ENCODE data around the gene LRG1. TPM values are rescaled to one million over a fixed set of nuclear protein-coding genes. Genes with fewer than 3 reads are reported as not detected.

Gene LRG1
- total and polyA plus RNA-seq, 9 of the 15 experiments (the other 6 are each of a cell fraction or from before 2014, with no cell fraction given): 1.5 to 11.9 (median 8.7) TPM

GRCh38 chr19:4497770-4498389 is 42.0 kb downstream of the LRG1 start:
- Histone ChIP-seq H3K4me1 (replicated peaks in 1 of 2; ENCODE audit: control insufficient read depth in 2 of 2, insufficient read depth in 2 of 2, low read length in 2 of 2) (peaks cover 0 to 29% of the 10 kb centered on the region in 2 experiments; a peak in 1 of 5 replicates), H3K9me1 (ENCODE audit: control insufficient read depth, insufficient read depth, low read length) (no peaks in the 10 kb centered on the region), H3K4me2 (ENCODE audit: insufficient read depth, low read length) (no peak overlapping the region), H3K9me3 (replicated peaks; ENCODE audit: control insufficient read depth, insufficient read depth, low read depth, low read length) (no peaks in the 10 kb centered on the region), H3K27me3 (ENCODE audit: control insufficient read depth in 2 of 2, insufficient read depth in 2 of 2, low read length in 2 of 2) (no peaks in the 10 kb centered on the region), H2AFZ (ENCODE audit: low read depth, low read length) (no peak overlapping the region), H3K79me2 (ENCODE audit: control insufficient read depth, insufficient read depth, low read length) (no peaks in the 10 kb centered on the region), H3K27ac (ENCODE audit: extremely low read depth, low read depth, low read length) (no peak overlapping the region), H3K9ac (ENCODE audit: insufficient read depth in 1 of 2, low read depth in 2 of 2, low read length in 2 of 2) (peak overlapping the region in 1 of 2 experiments; percentile 45; a peak in 1 of 4 replicates), H3K36me3 (ENCODE audit: control insufficient read depth, insufficient read depth, low read length) (peaks cover 59% of the 10 kb centered on the region; the same call in 2 of the 3 replicates), H4K20me1 (replicated peaks; ENCODE audit: control insufficient read depth, insufficient read depth, low read length) (no peaks in the 10 kb centered on the region), H3K4me3 (no peak overlapping the region)
- ChIA-PET CTCF (ENCODE audit: low intra/inter-chr PET ratio) (no interaction called here), POLR2A (interaction anchor here (0.5 to 1.8 kb wide), 4 partner anchors 11 to 27 kb away, joined by 3 to 4 read pairs (median 4); no protein-coding TSS in a partner anchor)
- WGBS (ENCODE audit: insufficient coverage, low coverage, missing lambda C conversion rate): 89% methylated on average over 12 of the region's 25 CpGs
- no peak for DNase-seq (ENCODE audit: extremely low read depth in 1 of 4, low spot score in 3 of 4)
- TF ChIP-seq RAD21 (CRISPR knock-in tag; conservative IDR thresholded peaks at IDR 0.05 in 1 of 2, IDR thresholded peaks at IDR 0.05 in 1 of 2) (no peak), NCOA4 (IDR thresholded peaks at IDR 0.05; ENCODE audit: partially characterized antibody) (no peak), MGA (IDR thresholded peaks at IDR 0.05) (no peak), NCOR1 (IDR thresholded peaks at IDR 0.05) (no peak), KDM2B (CRISPR knock-in tag; IDR thresholded peaks at IDR 0.05) (no peak), ZC3H8 (IDR thresholded peaks at IDR 0.05) (no peak), ZNF23 (CRISPR knock-in tag; IDR thresholded peaks at IDR 0.05) (no peak)
- BruUV-seq (replicated peaks): no TSS peak
- ATAC-seq: no peak
- FAIRE-seq: no peak
- in situ Hi-C loops (cut with MboI): no loop called here
- intact Hi-C loops (cut with micrococcal nuclease): no loop called here
